Measurements from ENCODE around the gene PRRC2B. TPM values are rescaled to one million over a fixed set of nuclear protein-coding genes. Genes with fewer than 3 reads are reported as not detected.

Gene PRRC2B
- total and polyA plus RNA-seq, 2 experiments from 2014 or later: 45.0 to 193 TPM

- Mint-ChIP-seq H3K4me1 (peaks cover 82% of the 10 kb centered on the region), H3K27me3 (ENCODE audit: insufficient read depth, low read depth, poor library complexity) (peaks cover 35% of the 10 kb centered on the region), H3K9me3 (no peaks in the 10 kb centered on the region; the same call in 2 of the 3 replicates), H3K4me3 (no peak overlapping the region; the same call in 2 of the 3 replicates), H3K27ac (0 out of 2 replicates have a peak overlapping the region, but pooled peaks have one; percentile 22), H3K36me3 (ENCODE audit: low read depth) (peaks cover 42% of the 10 kb centered on the region)
- peaks cover 39% of the 10 kb centered on the region for H3F3A ChIP-seq (replicated peaks; ENCODE audit: low read depth)
- peaks cover 100% of the 10 kb centered on the region for H3K79me2 ChIP-seq (replicated peaks; ENCODE audit: insufficient read depth)
- no peak overlapping the region for H3K4me3 ChIP-seq
- H3K36me3 ChIP-seq (ENCODE audit: insufficient read depth): no peaks in the 10 kb centered on the region
- peaks cover 94% of the 10 kb centered on the region for H3K4me1 ChIP-seq (ENCODE audit: insufficient read depth)
- ATAC-seq (no peak), DNase-seq (ENCODE audit: low spot score) (no peak)
- H3K27ac ChIP-seq (ENCODE audit: low read depth): peak overlapping the region; percentile 85; the same call in 1 of the 2 replicates
- H2AFZ ChIP-seq: no peak overlapping the region
- no peak overlapping the region; the same call in 1 of the 2 replicates for H3K4me2 ChIP-seq
- H3K27me3 ChIP-seq (ENCODE audit: insufficient read depth): no peaks in the 10 kb centered on the region
- no peaks in the 10 kb centered on the region for H3K9me2 ChIP-seq (ENCODE audit: insufficient read depth)
- no peak for TF ChIP-seq ZNF114 (CRISPR knock-in tag; IDR thresholded peaks at IDR 0.05)
- TF ChIP-seq, protein P1, sequence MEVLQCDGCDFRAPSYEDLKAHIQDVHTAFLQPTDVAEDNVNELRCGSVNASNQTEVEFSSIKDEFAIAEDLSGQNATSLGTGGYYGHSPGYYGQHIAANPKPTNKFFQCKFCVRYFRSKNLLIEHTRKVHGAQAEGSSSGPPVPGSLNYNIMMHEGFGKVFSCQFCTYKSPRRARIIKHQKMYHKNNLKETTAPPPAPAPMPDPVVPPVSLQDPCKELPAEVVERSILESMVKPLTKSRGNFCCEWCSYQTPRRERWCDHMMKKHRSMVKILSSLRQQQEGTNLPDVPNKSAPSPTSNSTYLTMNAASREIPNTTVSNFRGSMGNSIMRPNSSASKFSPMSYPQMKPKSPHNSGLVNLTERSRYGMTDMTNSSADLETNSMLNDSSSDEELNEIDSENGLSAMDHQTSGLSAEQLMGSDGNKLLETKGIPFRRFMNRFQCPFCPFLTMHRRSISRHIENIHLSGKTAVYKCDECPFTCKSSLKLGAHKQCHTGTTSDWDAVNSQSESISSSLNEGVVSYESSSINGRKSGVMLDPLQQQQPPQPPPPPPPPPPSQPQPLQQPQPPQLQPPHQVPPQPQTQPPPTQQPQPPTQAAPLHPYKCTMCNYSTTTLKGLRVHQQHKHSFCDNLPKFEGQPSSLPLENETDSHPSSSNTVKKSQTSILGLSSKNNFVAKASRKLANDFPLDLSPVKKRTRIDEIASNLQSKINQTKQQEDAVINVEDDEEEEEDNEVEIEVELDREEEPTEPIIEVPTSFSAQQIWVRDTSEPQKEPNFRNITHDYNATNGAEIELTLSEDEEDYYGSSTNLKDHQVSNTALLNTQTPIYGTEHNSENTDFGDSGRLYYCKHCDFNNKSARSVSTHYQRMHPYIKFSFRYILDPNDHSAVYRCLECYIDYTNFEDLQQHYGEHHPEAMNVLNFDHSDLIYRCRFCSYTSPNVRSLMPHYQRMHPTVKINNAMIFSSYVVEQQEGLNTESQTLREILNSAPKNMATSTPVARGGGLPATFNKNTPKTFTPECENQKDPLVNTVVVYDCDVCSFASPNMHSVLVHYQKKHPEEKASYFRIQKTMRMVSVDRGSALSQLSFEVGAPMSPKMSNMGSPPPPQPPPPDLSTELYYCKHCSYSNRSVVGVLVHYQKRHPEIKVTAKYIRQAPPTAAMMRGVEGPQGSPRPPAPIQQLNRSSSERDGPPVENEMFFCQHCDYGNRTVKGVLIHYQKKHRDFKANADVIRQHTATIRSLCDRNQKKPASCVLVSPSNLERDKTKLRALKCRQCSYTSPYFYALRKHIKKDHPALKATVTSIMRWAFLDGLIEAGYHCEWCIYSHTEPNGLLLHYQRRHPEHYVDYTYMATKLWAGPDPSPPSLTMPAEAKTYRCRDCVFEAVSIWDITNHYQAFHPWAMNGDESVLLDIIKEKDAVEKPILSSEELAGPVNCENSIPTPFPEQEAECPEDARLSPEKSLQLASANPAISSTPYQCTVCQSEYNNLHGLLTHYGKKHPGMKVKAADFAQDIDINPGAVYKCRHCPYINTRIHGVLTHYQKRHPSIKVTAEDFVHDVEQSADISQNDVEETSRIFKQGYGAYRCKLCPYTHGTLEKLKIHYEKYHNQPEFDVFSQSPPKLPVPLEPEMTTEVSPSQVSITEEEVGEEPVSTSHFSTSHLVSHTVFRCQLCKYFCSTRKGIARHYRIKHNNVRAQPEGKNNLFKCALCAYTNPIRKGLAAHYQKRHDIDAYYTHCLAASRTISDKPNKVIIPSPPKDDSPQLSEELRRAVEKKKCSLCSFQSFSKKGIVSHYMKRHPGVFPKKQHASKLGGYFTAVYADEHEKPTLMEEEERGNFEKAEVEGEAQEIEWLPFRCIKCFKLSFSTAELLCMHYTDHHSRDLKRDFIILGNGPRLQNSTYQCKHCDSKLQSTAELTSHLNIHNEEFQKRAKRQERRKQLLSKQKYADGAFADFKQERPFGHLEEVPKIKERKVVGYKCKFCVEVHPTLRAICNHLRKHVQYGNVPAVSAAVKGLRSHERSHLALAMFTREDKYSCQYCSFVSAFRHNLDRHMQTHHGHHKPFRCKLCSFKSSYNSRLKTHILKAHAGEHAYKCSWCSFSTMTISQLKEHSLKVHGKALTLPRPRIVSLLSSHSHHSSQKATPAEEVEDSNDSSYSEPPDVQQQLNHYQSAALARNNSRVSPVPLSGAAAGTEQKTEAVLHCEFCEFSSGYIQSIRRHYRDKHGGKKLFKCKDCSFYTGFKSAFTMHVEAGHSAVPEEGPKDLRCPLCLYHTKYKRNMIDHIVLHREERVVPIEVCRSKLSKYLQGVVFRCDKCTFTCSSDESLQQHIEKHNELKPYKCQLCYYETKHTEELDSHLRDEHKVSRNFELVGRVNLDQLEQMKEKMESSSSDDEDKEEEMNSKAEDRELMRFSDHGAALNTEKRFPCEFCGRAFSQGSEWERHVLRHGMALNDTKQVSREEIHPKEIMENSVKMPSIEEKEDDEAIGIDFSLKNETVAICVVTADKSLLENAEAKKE (CRISPR knock-in tag; IDR thresholded peaks at IDR 0.05): no peak
- TF ChIP-seq POLR2AphosphoS5 (IDR thresholded peaks at IDR 0.05; ENCODE audit: low read depth): no peak
- no peak for TF ChIP-seq EZH2 (IDR thresholded peaks at IDR 0.05; ENCODE audit: low read depth, unreplicated experiment)
- TF ChIP-seq ZNF331 (CRISPR knock-in tag; IDR thresholded peaks at IDR 0.05; ENCODE audit: low read depth): no peak
- TF ChIP-seq, protein P2, sequence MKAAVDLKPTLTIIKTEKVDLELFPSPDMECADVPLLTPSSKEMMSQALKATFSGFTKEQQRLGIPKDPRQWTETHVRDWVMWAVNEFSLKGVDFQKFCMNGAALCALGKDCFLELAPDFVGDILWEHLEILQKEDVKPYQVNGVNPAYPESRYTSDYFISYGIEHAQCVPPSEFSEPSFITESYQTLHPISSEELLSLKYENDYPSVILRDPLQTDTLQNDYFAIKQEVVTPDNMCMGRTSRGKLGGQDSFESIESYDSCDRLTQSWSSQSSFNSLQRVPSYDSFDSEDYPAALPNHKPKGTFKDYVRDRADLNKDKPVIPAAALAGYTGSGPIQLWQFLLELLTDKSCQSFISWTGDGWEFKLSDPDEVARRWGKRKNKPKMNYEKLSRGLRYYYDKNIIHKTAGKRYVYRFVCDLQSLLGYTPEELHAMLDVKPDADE (IDR thresholded peaks at IDR 0.05): no peak
- TF ChIP-seq NANOG (IDR thresholded peaks at IDR 0.05; ENCODE audit: borderline replicate concordance): no peak
- no peak for TF ChIP-seq REST (IDR thresholded peaks at IDR 0.05; ENCODE audit: unreplicated experiment)
- no peak for TF ChIP-seq EZH2phosphoT487 (IDR thresholded peaks at IDR 0.05; ENCODE audit: unreplicated experiment)
- TF ChIP-seq STAT1 (IDR thresholded peaks at IDR 0.05; ENCODE audit: unreplicated experiment): no peak
- TF ChIP-seq CREB1 (CRISPR knock-in tag; IDR thresholded peaks at IDR 0.05; ENCODE audit: low read depth): no peak
- TF ChIP-seq, protein P3, sequence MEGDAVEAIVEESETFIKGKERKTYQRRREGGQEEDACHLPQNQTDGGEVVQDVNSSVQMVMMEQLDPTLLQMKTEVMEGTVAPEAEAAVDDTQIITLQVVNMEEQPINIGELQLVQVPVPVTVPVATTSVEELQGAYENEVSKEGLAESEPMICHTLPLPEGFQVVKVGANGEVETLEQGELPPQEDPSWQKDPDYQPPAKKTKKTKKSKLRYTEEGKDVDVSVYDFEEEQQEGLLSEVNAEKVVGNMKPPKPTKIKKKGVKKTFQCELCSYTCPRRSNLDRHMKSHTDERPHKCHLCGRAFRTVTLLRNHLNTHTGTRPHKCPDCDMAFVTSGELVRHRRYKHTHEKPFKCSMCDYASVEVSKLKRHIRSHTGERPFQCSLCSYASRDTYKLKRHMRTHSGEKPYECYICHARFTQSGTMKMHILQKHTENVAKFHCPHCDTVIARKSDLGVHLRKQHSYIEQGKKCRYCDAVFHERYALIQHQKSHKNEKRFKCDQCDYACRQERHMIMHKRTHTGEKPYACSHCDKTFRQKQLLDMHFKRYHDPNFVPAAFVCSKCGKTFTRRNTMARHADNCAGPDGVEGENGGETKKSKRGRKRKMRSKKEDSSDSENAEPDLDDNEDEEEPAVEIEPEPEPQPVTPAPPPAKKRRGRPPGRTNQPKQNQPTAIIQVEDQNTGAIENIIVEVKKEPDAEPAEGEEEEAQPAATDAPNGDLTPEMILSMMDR (conservative IDR thresholded peaks at IDR 0.05; ENCODE audit: low read depth in 2 of 2): no peak
- TF ChIP-seq JUNB (IDR thresholded peaks at IDR 0.05; ENCODE audit: unreplicated experiment): no peak
- H4K20me1 ChIP-seq (replicated peaks; ENCODE audit: insufficient read depth): peaks cover 80% of the 10 kb centered on the region
Measured at GRCh38 chr9:131399972-131400371, 6.1 kb downstream of the PRRC2B start.
